G401 (cell line): ENCODE results near the gene IPCEF1. TPM values are rescaled to one million over a fixed set of nuclear protein-coding genes. Genes with fewer than 3 reads are reported as not detected.

Experiments
- DNase-seq: peaks from one replicate; pipeline ENCODE4 v3.0.0-alpha.2; 2015; ENCODE audit warnings: low spot score
- in situ Hi-C: cut with HindIII; loops from 2 replicates; pipeline ENCODE4 v1.10.0; 2016; ENCODE audit warnings: low sequenced_read_pairs, mixed read lengths
- total RNA-seq: library from RNA; depleted of rRNA; stranded (reverse); fragments of >200 nt; shearing (Covaris generic); gene quantifications from 2 replicates; pipeline ENCODE4 v1.2.3, GENCODE V29; 2014; rRNA removed

Gene IPCEF1
- total RNA-seq = not detected in 2 replicates

- no peak for DNase-seq
- in situ Hi-C loops = no loop called here
These were observed at the start of gene IPCEF1 for GRCh38 chr6:154356690-154357089. IPCEF1 (minus strand) TSS chr6:154356803; CDS start chr6:154265947, 90,856 bp downstream.

GRCh38 chr6:154406301-154406700, 49.7 kb upstream of the IPCEF1 start:
- in situ Hi-C loops = no loop called here
- DNase-seq = no peak

- in situ Hi-C loops = no loop called here
- no peak for DNase-seq
These were observed 48.3 kb upstream of the IPCEF1 start for GRCh38 chr6:154404791-154405400.

- DNase-seq = no peak
- in situ Hi-C loops = no loop called here
These were observed 47.2 kb upstream of the IPCEF1 start for GRCh38 chr6:154403788-154404187.

- in situ Hi-C loops = no loop called here
- DNase-seq = no peak
These were observed 45.6 kb upstream of the IPCEF1 start for GRCh38 chr6:154402081-154402780.

- in situ Hi-C loops = no loop called here
- DNase-seq = no peak
These were observed 42.5 kb upstream of the IPCEF1 start for GRCh38 chr6:154399097-154399496.

- in situ Hi-C loops = no loop called here
- no peak for DNase-seq
These were observed 41.0 kb upstream of the IPCEF1 start for GRCh38 chr6:154397491-154398195.

- in situ Hi-C loops = no loop called here
- no peak for DNase-seq
These were observed 39.3 kb upstream of the IPCEF1 start for GRCh38 chr6:154395878-154396277.

- in situ Hi-C loops = no loop called here
- no peak for DNase-seq
These were observed 38.7 kb upstream of the IPCEF1 start for GRCh38 chr6:154395316-154395715.

- no peak for DNase-seq
- in situ Hi-C loops = no loop called here
These were observed 38.0 kb upstream of the IPCEF1 start for GRCh38 chr6:154394571-154394970.

GRCh38 chr6:154390034-154390433, 33.4 kb upstream of the IPCEF1 start:
- no peak for DNase-seq
- in situ Hi-C loops = no loop called here

GRCh38 chr6:154388803-154389202, 32.2 kb upstream of the IPCEF1 start:
- DNase-seq = no peak
- in situ Hi-C loops = no loop called here

GRCh38 chr6:154386848-154387717, 30.5 kb upstream of the IPCEF1 start:
- no peak for DNase-seq

GRCh38 chr6:154384191-154384590, 27.6 kb upstream of the IPCEF1 start:
- DNase-seq = no peak
- in situ Hi-C loops = no loop called here

More at GRCh38 chr6:154386848-154387717, 30.5 kb upstream of the IPCEF1 start:
- in situ Hi-C loops = no loop called here

GRCh38 chr6:154383273-154383672, 26.7 kb upstream of the IPCEF1 start:
- DNase-seq = no peak
- in situ Hi-C loops = no loop called here

- in situ Hi-C loops = no loop called here
- DNase-seq = no peak
These were observed 26.1 kb upstream of the IPCEF1 start for GRCh38 chr6:154382740-154383139.

GRCh38 chr6:154381548-154381947, 24.9 kb upstream of the IPCEF1 start:
- in situ Hi-C loops = no loop called here
- DNase-seq = no peak

- DNase-seq = no peak
- in situ Hi-C loops = no loop called here
These were observed 24.1 kb upstream of the IPCEF1 start for GRCh38 chr6:154380741-154381140.

- in situ Hi-C loops = no loop called here
- no peak for DNase-seq
These were observed 23.0 kb upstream of the IPCEF1 start for GRCh38 chr6:154379585-154379984.
